ENCODE measurements around the gene PAX8. TPM values are rescaled to one million over a fixed set of nuclear protein-coding genes. Genes with fewer than 3 reads are reported as not detected.

Gene PAX8
- total and polyA plus RNA-seq, 12 donors, result 0.08 to 2.0 (median 0.41) TPM; not detected in 3

GRCh38 chr2:113224647-113225236, 54.0 kb downstream of the PAX8 start:
- Histone ChIP-seq H3K27me3 (no peaks in the 10 kb centered on the region), H3K4me1 (peaks cover 0 to 11% (median 3%) of the 10 kb centered on the region in 9 donors), H3K4me3 (no peak overlapping the region), H3K36me3 (no peaks in the 10 kb centered on the region), H3K27ac (no peak overlapping the region), H3K9me3 (no peaks in the 10 kb centered on the region)
- intact Hi-C loops (cut with DNase I), result no loop called here
- no peak for TF ChIP-seq CTCF (IDR thresholded peaks at IDR 0.05)
- DNase-seq, result no peak
- ATAC-seq, result no peak
- 65 to 69% methylated on average over 2 of the region's 2 CpGs for WGBS, 2 donors

GRCh38 chr2:113223813-113224212, 54.9 kb downstream of the PAX8 start:
- ATAC-seq, result no peak
- H3K9me3 ChIP-seq, result no peaks in the 10 kb centered on the region
- H3K4me3 ChIP-seq, result no peak overlapping the region
- no peak for DNase-seq
- no peak overlapping the region for H3K27ac ChIP-seq
- H3K27me3 ChIP-seq, result no peaks in the 10 kb centered on the region
- intact Hi-C loops (cut with DNase I), result no loop called here
- WGBS, 2 donors, result 95 to 98% methylated on average over 1 of the region's 1 CpG
- H3K36me3 ChIP-seq, result no peaks in the 10 kb centered on the region
- peaks cover 0 to 16% (median 7%) of the 10 kb centered on the region in 9 donors for H3K4me1 ChIP-seq
- TF ChIP-seq CTCF (IDR thresholded peaks at IDR 0.05), result no peak

- intact Hi-C loops (cut with DNase I), result no loop called here
- Histone ChIP-seq H3K4me3 (no peak overlapping the region), H3K4me1 (peaks cover 7 to 36% (median 22%) of the 10 kb centered on the region in 9 donors), H3K27me3 (no peaks in the 10 kb centered on the region), H3K36me3 (no peaks in the 10 kb centered on the region), H3K27ac (no peak overlapping the region), H3K9me3 (no peaks in the 10 kb centered on the region)
- DNase-seq (no peak), ATAC-seq (no peak)
- 74% methylated on average over 6 of the region's 6 CpGs for WGBS, 2 donors
- TF ChIP-seq CTCF (IDR thresholded peaks at IDR 0.05), result no peak
Measured at GRCh38 chr2:113221846-113222245, 56.9 kb downstream of the PAX8 start.

GRCh38 chr2:113220970-113221708, 57.6 kb downstream of the PAX8 start:
- WGBS, 2 donors, result 84 to 89% methylated on average over 6 of the region's 6 CpGs
- no peaks in the 10 kb centered on the region for H3K9me3 ChIP-seq
- H3K4me1 ChIP-seq, result peaks cover 7 to 41% (median 27%) of the 10 kb centered on the region in 9 donors
- no peak for DNase-seq
- no peaks in the 10 kb centered on the region for H3K27me3 ChIP-seq
- no peak for TF ChIP-seq CTCF (IDR thresholded peaks at IDR 0.05)
- intact Hi-C loops (cut with DNase I), result no loop called here
- H3K4me3 ChIP-seq, result no peak overlapping the region
- ATAC-seq, result no peak
- H3K36me3 ChIP-seq, result no peaks in the 10 kb centered on the region
- no peak overlapping the region for H3K27ac ChIP-seq
